GM23338 (cell line): ENCODE measurements around the gene CHMP5. TPM values are rescaled to one million over a fixed set of nuclear protein-coding genes. Genes with fewer than 3 reads are reported as not detected.

Source experiments
- ATAC-seq: fragments of 200-7000 bp; cut with Tn5 transposase; 3 replicates; pipeline ENCODE4 v1.9.1; 2020
- DNase-seq: peaks from one replicate; pipeline ENCODE4 v3.0.0-alpha.2; 2015; ENCODE audit warnings: low spot score
- H2AFZ ChIP-seq: fragments of 200-600 bp; sonication (generic); 2 replicates; pipeline ENCODE4 v1.8.0; 2016; ENCODE audit warnings: antibody characterized with exemption, mild to moderate bottlenecking, moderate library complexity
- H3F3A ChIP-seq: fragments of 200-600 bp; sonication (generic); replicated peaks from 2 replicates; pipeline ENCODE4 v1.8.0; 2017; ENCODE audit warnings: antibody characterized with exemption, mixed run types, low read depth
- H3K27ac ChIP-seq: fragments of 200-600 bp; sonication (generic); 2 replicates; pipeline ENCODE4 v1.6.1; 2016; ENCODE audit warnings: low read depth
- H3K27me3 ChIP-seq: fragments of 200-600 bp; sonication (generic); 2 replicates; pipeline ENCODE4 v1.8.0; 2016; ENCODE audit warnings: mild to moderate bottlenecking, mixed run types, moderate library complexity; ENCODE audit not compliant: insufficient read depth
- H3K36me3 ChIP-seq: fragments of 200-600 bp; sonication (generic); 2 replicates; pipeline ENCODE4 v1.8.0; 2016; ENCODE audit warnings: mild to moderate bottlenecking; ENCODE audit not compliant: insufficient read depth
- H3K4me1 ChIP-seq: fragments of 200-600 bp; sonication (generic); 2 replicates; pipeline ENCODE4 v1.8.0; 2016; ENCODE audit warnings: mild to moderate bottlenecking, moderate library complexity; ENCODE audit not compliant: insufficient read depth
- H3K4me2 ChIP-seq: fragments of 200-600 bp; sonication (generic); 2 replicates; pipeline ENCODE4 v1.7.1; 2017; ENCODE audit warnings: mixed run types
- H3K4me3 ChIP-seq: fragments of 200-600 bp; sonication (generic); 2 replicates; pipeline ENCODE4 v1.6.1; 2016; ENCODE audit warnings: mixed run types
- H3K79me2 ChIP-seq: fragments of 200-600 bp; sonication (generic); replicated peaks from 2 replicates; pipeline ENCODE4 v1.8.0; 2017; ENCODE audit warnings: mild to moderate bottlenecking; ENCODE audit not compliant: insufficient read depth
- H3K9me2 ChIP-seq: fragments of 200-600 bp; sonication (generic); 2 replicates; pipeline ENCODE4 v1.8.0; 2017; ENCODE audit not compliant: insufficient read depth
- H4K20me1 ChIP-seq: fragments of 200-600 bp; sonication (generic); replicated peaks from 2 replicates; pipeline ENCODE4 v1.8.0; 2017; ENCODE audit warnings: mild to moderate bottlenecking; ENCODE audit not compliant: insufficient read depth
- H3K27ac Mint-ChIP-seq: 2 replicates; pipeline ENCODE4 v1.8.0; 2020; ENCODE audit warnings: inconsistent platforms, mild to moderate bottlenecking, moderate library complexity, mixed read lengths
- H3K27me3 Mint-ChIP-seq: 3 replicates; pipeline ENCODE4 v1.8.0; 2022; ENCODE audit warnings: low read depth, mild to moderate bottlenecking, moderate library complexity, mixed read lengths, inconsistent platforms; ENCODE audit not compliant: insufficient read depth, poor library complexity
- H3K36me3 Mint-ChIP-seq: 3 replicates; pipeline ENCODE4 v1.8.0; 2021; ENCODE audit warnings: low read depth, mild to moderate bottlenecking, inconsistent platforms, moderate library complexity, mixed read lengths
- H3K4me1 Mint-ChIP-seq: 3 replicates; pipeline ENCODE4 v1.8.0; 2020; ENCODE audit warnings: mild to moderate bottlenecking, inconsistent platforms, mixed read lengths
- H3K4me3 Mint-ChIP-seq: 3 replicates; pipeline ENCODE4 v1.8.0; 2021; ENCODE audit warnings: moderate library complexity, mild to moderate bottlenecking, inconsistent platforms, mixed read lengths
- H3K9me3 Mint-ChIP-seq: 3 replicates; pipeline ENCODE4 v1.8.0; 2020; ENCODE audit warnings: moderate library complexity, mild to moderate bottlenecking, inconsistent platforms, mixed read lengths
- CREB1 ChIP-seq: fragments of 250-450 bp; sonication (Bioruptor Pico); IDR thresholded peaks from 2 replicates; pipeline ENCODE4 v1.5.0; 2020; ENCODE audit warnings: low read depth, mild to moderate bottlenecking, moderate library complexity
- CTCF ChIP-seq, 2 experiments: fragments of 200-600 bp in 1 of 2; sonication (generic) in 1 of 2; conservative IDR thresholded peaks; 2 replicates each; pipeline versions ENCODE4 v1.5.1 to v1.6.1; 2016 to 2017; ENCODE audit warnings: antibody characterized with exemption in 2 of 2, low read depth in 2 of 2, mild to moderate bottlenecking in 2 of 2, moderate library complexity in 1 of 2
- EZH2phosphoT487 ChIP-seq: fragments of 200-600 bp; sonication (generic); IDR thresholded peaks from one replicate; pipeline ENCODE4 v1.8.1; 2018; ENCODE audit warnings: antibody characterized with exemption; ENCODE audit not compliant: unreplicated experiment
- JUNB ChIP-seq: IDR thresholded peaks from one replicate; pipeline ENCODE4 v1.6.1; 2016; ENCODE audit warnings: antibody characterized with exemption; ENCODE audit not compliant: unreplicated experiment
- NANOG ChIP-seq: IDR thresholded peaks from 2 replicates; pipeline ENCODE4 v1.6.1; 2016; ENCODE audit warnings: antibody characterized with exemption, borderline replicate concordance
- POLR2AphosphoS5 ChIP-seq: IDR thresholded peaks from 2 replicates; pipeline ENCODE4 v1.6.1; 2016; ENCODE audit warnings: antibody characterized with exemption, low read depth
- REST ChIP-seq: IDR thresholded peaks from one replicate; pipeline ENCODE4 v1.6.1; 2018; ENCODE audit warnings: antibody characterized with exemption; ENCODE audit not compliant: unreplicated experiment
- STAT1 ChIP-seq: IDR thresholded peaks from one replicate; pipeline ENCODE4 v1.6.1; 2016; ENCODE audit warnings: antibody characterized with exemption; ENCODE audit not compliant: unreplicated experiment
- ZNF331 ChIP-seq: fragments of 250-450 bp; sonication (Bioruptor Pico); IDR thresholded peaks from 2 replicates; pipeline ENCODE4 v1.5.0; 2020; ENCODE audit warnings: low read depth, mild to moderate bottlenecking, moderate library complexity
- ZNF462 ChIP-seq: fragments of 250-450 bp; sonication (Bioruptor Pico); IDR thresholded peaks from 2 replicates; pipeline ENCODE4 v1.5.0; 2020; ENCODE audit warnings: mild to moderate bottlenecking, moderate library complexity
- polyA plus RNA-seq: library from polyadenylated mRNA; unstranded; fragments of >200 nt; fragmentation: Nextera tagmentation; extraction: Ambion mirVana; gene quantifications from 2 replicates; pipeline ENCODE4 v1.2.1, GENCODE V29; 2016
- total RNA-seq: library from RNA; depleted of rRNA; stranded (reverse); fragments of >200 nt; shearing (Covaris generic); gene quantifications from 2 replicates; pipeline ENCODE4 v1.2.3, GENCODE V29; 2014

CHMP5 gene
- total and polyA plus RNA-seq, 2 experiments from 2014 or later, result 30.9 to 77.8 TPM

- H3K27me3 ChIP-seq, result no peaks in the 10 kb centered on the region
- no peak overlapping the region for H3K27ac Mint-ChIP-seq
- ATAC-seq, result no peak
- no peak overlapping the region for H3K4me2 ChIP-seq
- TF ChIP-seq REST, result no peak
- no peak for TF ChIP-seq JUNB
- no peak for TF ChIP-seq POLR2AphosphoS5
- TF ChIP-seq EZH2phosphoT487, result no peak
- no peak for TF ChIP-seq ZNF462 (CRISPR knock-in tag)
- no peak for TF ChIP-seq CREB1
- TF ChIP-seq ZNF331 (CRISPR knock-in tag), result no peak
- no peak for TF ChIP-seq CTCF (conservative IDR thresholded peaks at IDR 0.05; ENCODE audit: low read depth in 2 of 2)
- no peak for TF ChIP-seq NANOG
- no peak for TF ChIP-seq STAT1
- peaks cover 11% of the 10 kb centered on the region for H4K20me1 ChIP-seq
- H2AFZ ChIP-seq, result no peak overlapping the region
- peaks cover 26% of the 10 kb centered on the region for H3K36me3 ChIP-seq
- no peak for DNase-seq
- H3K79me2 ChIP-seq, result peaks cover 88% of the 10 kb centered on the region
- no peaks in the 10 kb centered on the region for H3K9me2 ChIP-seq
- H3K9me3 Mint-ChIP-seq, result no peaks in the 10 kb centered on the region; the same call in 2 of the 3 replicates
- H3K4me1 Mint-ChIP-seq, result peaks cover 8% of the 10 kb centered on the region
- 0 out of 2 replicates have a peak, but pooled peaks cover 5% of the 10 kb centered on the region for H3K4me1 ChIP-seq
- no peak overlapping the region for H3K27ac ChIP-seq
- no peak overlapping the region for H3K4me3 Mint-ChIP-seq
- peaks cover 51% of the 10 kb centered on the region for H3K36me3 Mint-ChIP-seq
- no peak overlapping the region for H3K4me3 ChIP-seq
- H3K27me3 Mint-ChIP-seq, result peaks cover 5% of the 10 kb centered on the region
- H3F3A ChIP-seq, result no peaks in the 10 kb centered on the region
Measured at GRCh38 chr9:33294670-33295432, 30.0 kb downstream of the CHMP5 start.
